Muscle layer of duodenum (tissue), 2 donors: ENCODE data around the gene SYNE1.
"Not testable (repeated sequence)": the region's sequence is repeated elsewhere in the genome, so short reads cannot be mapped to it uniquely, and the experiment has no call there.

Experiments used
- H3K27ac ChIP-seq: one replicate; pipeline ENCODE4 v1.7.0; 2013; ENCODE audit warnings: mild to moderate bottlenecking, low read length
- H3K27me3 ChIP-seq: one replicate; pipeline ENCODE4 v1.7.0; 2013; ENCODE audit warnings: low read depth, mild to moderate bottlenecking, control low read depth, low read length
- H3K36me3 ChIP-seq, 2 donors: one replicate each; pipeline ENCODE4 v1.7.0; 2013; ENCODE audit warnings: low read length in 2 of 2, control low read depth in 1 of 2, mild to moderate bottlenecking in 1 of 2; ENCODE audit not compliant: insufficient read depth in 2 of 2, control insufficient read depth in 1 of 2
- H3K4me1 ChIP-seq, 2 donors: one replicate each; pipeline ENCODE4 v1.7.0; 2013; ENCODE audit warnings: low read length in 2 of 2, mild to moderate bottlenecking in 2 of 2, control low read depth in 1 of 2, moderate library complexity in 1 of 2; ENCODE audit not compliant: insufficient read depth in 2 of 2, control insufficient read depth in 1 of 2
- H3K4me3 ChIP-seq, 2 donors: one replicate each; pipeline ENCODE4 v1.7.0; 2013; ENCODE audit warnings: low read length in 2 of 2, low read depth in 1 of 2, mild to moderate bottlenecking in 1 of 2
- H3K9me3 ChIP-seq, 2 donors: one replicate each; pipeline ENCODE4 v1.7.0; 2013; ENCODE audit warnings: low read length in 2 of 2, control low read depth in 1 of 2, mild to moderate bottlenecking in 1 of 2; ENCODE audit not compliant: control insufficient read depth in 1 of 2
- donor health status: healthy.

The SYNE1 gene

GRCh38 chr6:152450519-152450918 lies 186.6 kb downstream of the SYNE1 start:
- no peak overlapping the region for H3K4me3 ChIP-seq
- H3K9me3 ChIP-seq, result no peaks in the 10 kb centered on the region
- no peak overlapping the region for H3K27ac ChIP-seq
- no peaks in the 10 kb centered on the region for H3K4me1 ChIP-seq
- no peaks in the 10 kb centered on the region for H3K27me3 ChIP-seq
- H3K36me3 ChIP-seq, result peaks cover 0 to 14% of the 10 kb centered on the region in 2 donors

- Histone ChIP-seq H3K27me3 (no peaks in the 10 kb centered on the region), H3K36me3 (peaks cover 0 to 4% of the 10 kb centered on the region in 2 donors), H3K27ac (no peak overlapping the region), H3K4me1 (no peaks in the 10 kb centered on the region), H3K4me3 (no peak overlapping the region), H3K9me3 (no peaks in the 10 kb centered on the region)
Measured at GRCh38 chr6:152441902-152442301, 195.3 kb downstream of the SYNE1 start.

- H3K27me3 ChIP-seq, result no peaks in the 10 kb centered on the region
- no peak overlapping the region for H3K27ac ChIP-seq
- no peaks in the 10 kb centered on the region for H3K4me1 ChIP-seq
- H3K36me3 ChIP-seq, result no peaks in the 10 kb centered on the region
- H3K4me3 ChIP-seq, result no peak overlapping the region
- H3K9me3 ChIP-seq, result no peaks in the 10 kb centered on the region
Measured at GRCh38 chr6:152435816-152436215, 201.3 kb downstream of the SYNE1 start.

GRCh38 chr6:152432758-152433157 lies 204.4 kb downstream of the SYNE1 start:
- Histone ChIP-seq H3K9me3 (no peaks in the 10 kb centered on the region), H3K27ac (no peak overlapping the region), H3K27me3 (no peaks in the 10 kb centered on the region), H3K4me3 (no peak overlapping the region), H3K36me3 (no peaks in the 10 kb centered on the region), H3K4me1 (no peaks in the 10 kb centered on the region)

- H3K9me3 ChIP-seq, result no peaks in the 10 kb centered on the region
- H3K27ac ChIP-seq, result no peak overlapping the region
- no peaks in the 10 kb centered on the region for H3K4me1 ChIP-seq
- H3K27me3 ChIP-seq, result no peaks in the 10 kb centered on the region
- H3K4me3 ChIP-seq, result no peak overlapping the region
- H3K36me3 ChIP-seq, result peaks cover 0 to 7% of the 10 kb centered on the region in 2 donors
Measured at GRCh38 chr6:152428126-152428525, 209.0 kb downstream of the SYNE1 start.

GRCh38 chr6:152426276-152426675 lies 210.9 kb downstream of the SYNE1 start:
- Histone ChIP-seq H3K27ac (no peak overlapping the region), H3K36me3 (peaks cover 0 to 7% of the 10 kb centered on the region in 2 donors), H3K4me3 (no peak overlapping the region), H3K4me1 (no peaks in the 10 kb centered on the region), H3K27me3 (no peaks in the 10 kb centered on the region), H3K9me3 (no peaks in the 10 kb centered on the region)

- Histone ChIP-seq H3K27ac (no peak overlapping the region), H3K36me3 (peaks cover 0 to 7% of the 10 kb centered on the region in 2 donors), H3K4me3 (no peak overlapping the region)
Measured at GRCh38 chr6:152423216-152424103, 213.7 kb downstream of the SYNE1 start.

GRCh38 chr6:152421496-152421895 lies 215.7 kb downstream of the SYNE1 start:
- H3K36me3 ChIP-seq, H3K27ac ChIP-seq, H3K27me3 ChIP-seq, H3K4me3 ChIP-seq, H3K9me3 ChIP-seq, H3K4me1 ChIP-seq: not testable (repeated sequence)

More at GRCh38 chr6:152423216-152424103, 213.7 kb downstream of the SYNE1 start:
- Histone ChIP-seq H3K9me3 (no peaks in the 10 kb centered on the region), H3K4me1 (no peaks in the 10 kb centered on the region), H3K27me3 (no peaks in the 10 kb centered on the region)

- no peak overlapping the region for H3K27ac ChIP-seq
Measured at GRCh38 chr6:152420696-152421095, 216.5 kb downstream of the SYNE1 start.

GRCh38 chr6:152418551-152418950 lies 218.6 kb downstream of the SYNE1 start:
- Histone ChIP-seq H3K27me3 (no peaks in the 10 kb centered on the region), H3K36me3 (no peaks in the 10 kb centered on the region), H3K27ac (no peak overlapping the region), H3K4me3 (no peak overlapping the region), H3K9me3 (no peaks in the 10 kb centered on the region), H3K4me1 (no peaks in the 10 kb centered on the region)

More at GRCh38 chr6:152420696-152421095, 216.5 kb downstream of the SYNE1 start:
- H3K9me3 ChIP-seq, result no peaks in the 10 kb centered on the region
- H3K4me3 ChIP-seq, result no peak overlapping the region
- H3K4me1 ChIP-seq, result no peaks in the 10 kb centered on the region
- no peaks in the 10 kb centered on the region for H3K36me3 ChIP-seq
- no peaks in the 10 kb centered on the region for H3K27me3 ChIP-seq

GRCh38 chr6:152416652-152417051 lies 220.5 kb downstream of the SYNE1 start:
- Histone ChIP-seq H3K9me3 (no peaks in the 10 kb centered on the region), H3K4me3 (no peak overlapping the region), H3K27me3 (no peaks in the 10 kb centered on the region), H3K4me1 (no peaks in the 10 kb centered on the region), H3K36me3 (no peaks in the 10 kb centered on the region), H3K27ac (no peak overlapping the region)
